ENCODE measurements around the gene SPIRE1. TPM values are rescaled to one million over a fixed set of nuclear protein-coding genes. Genes with fewer than 3 reads are reported as not detected.
A peak's percentile ranks its signal among the peaks of the same experiment; 100 is the strongest.

Gene SPIRE1
- total RNA-seq, 1 donor from 2014 or later: 15.7 TPM

DNA sequence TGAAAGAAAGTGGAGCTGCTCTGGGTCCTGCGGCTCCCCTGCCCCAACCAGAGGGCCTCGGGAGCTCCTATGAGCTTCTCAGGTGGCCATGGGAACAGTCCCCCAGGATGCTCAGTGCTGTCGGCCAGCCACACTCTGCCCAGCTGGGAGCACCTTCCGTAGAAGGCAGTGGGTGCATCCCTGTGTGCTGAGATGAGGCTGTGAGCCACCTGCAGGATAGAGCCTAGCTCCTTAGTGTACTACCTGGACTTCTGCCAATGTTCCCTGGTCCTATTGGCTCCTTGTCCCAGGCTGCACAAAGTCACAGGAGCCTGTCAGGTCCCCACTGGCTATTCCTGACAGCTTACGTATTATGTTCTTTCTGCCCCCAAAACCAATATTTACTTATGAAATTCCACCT lies 234.1 kb downstream of the SPIRE1 start:
- DNase-seq (ENCODE audit: extremely low spot score in 2 of 2): no peak
- H3K4me3 ChIP-seq: no peak overlapping the region
- H3K9me3 ChIP-seq: no peaks in the 10 kb centered on the region
- intact Hi-C loops (cut with DNase I): no loop called here
- H3K36me3 ChIP-seq: no peaks in the 10 kb centered on the region
- no peaks in the 10 kb centered on the region for H3K27me3 ChIP-seq
- peaks cover 17% of the 10 kb centered on the region for H3K4me1 ChIP-seq
- H3K27ac ChIP-seq: no peak overlapping the region
- TF ChIP-seq POLR2A (IDR thresholded peaks at IDR 0.05) (no peak), POLR2AphosphoS5 (IDR thresholded peaks at IDR 0.05; ENCODE audit: insufficient read depth in 1 of 2, low read depth in 1 of 2) (no peak)
- TF ChIP-seq, protein P1, sequence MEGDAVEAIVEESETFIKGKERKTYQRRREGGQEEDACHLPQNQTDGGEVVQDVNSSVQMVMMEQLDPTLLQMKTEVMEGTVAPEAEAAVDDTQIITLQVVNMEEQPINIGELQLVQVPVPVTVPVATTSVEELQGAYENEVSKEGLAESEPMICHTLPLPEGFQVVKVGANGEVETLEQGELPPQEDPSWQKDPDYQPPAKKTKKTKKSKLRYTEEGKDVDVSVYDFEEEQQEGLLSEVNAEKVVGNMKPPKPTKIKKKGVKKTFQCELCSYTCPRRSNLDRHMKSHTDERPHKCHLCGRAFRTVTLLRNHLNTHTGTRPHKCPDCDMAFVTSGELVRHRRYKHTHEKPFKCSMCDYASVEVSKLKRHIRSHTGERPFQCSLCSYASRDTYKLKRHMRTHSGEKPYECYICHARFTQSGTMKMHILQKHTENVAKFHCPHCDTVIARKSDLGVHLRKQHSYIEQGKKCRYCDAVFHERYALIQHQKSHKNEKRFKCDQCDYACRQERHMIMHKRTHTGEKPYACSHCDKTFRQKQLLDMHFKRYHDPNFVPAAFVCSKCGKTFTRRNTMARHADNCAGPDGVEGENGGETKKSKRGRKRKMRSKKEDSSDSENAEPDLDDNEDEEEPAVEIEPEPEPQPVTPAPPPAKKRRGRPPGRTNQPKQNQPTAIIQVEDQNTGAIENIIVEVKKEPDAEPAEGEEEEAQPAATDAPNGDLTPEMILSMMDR (IDR thresholded peaks at IDR 0.05): no peak

DNA sequence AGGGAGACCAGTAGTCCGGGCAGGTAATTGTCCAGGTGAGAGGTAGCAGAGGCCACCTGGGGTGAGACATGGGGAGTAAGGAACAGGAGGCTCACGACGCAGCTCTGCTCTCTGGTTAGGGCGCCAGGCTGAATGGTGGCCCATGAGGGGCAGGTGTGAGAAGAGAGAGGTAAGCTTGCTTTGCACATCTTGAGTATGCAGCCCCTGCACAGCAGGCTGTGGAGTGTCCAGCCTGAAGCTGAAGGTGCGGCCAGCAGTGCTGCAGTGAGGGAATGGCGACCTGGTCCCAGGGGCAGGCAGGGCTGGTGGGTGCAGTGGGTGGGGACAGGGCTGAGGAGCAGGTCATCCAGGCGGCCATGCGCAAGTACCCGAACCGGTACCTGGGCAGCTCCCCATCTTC lies 234.5 kb downstream of the SPIRE1 start:
- DNase-seq (ENCODE audit: extremely low spot score in 2 of 2): no peak
- no peak overlapping the region for H3K4me3 ChIP-seq
- H3K27ac ChIP-seq: no peak overlapping the region
- no peaks in the 10 kb centered on the region for H3K36me3 ChIP-seq
- intact Hi-C loops (cut with DNase I): no loop called here
- H3K4me1 ChIP-seq: peaks cover 17% of the 10 kb centered on the region
- H3K9me3 ChIP-seq: no peaks in the 10 kb centered on the region
- H3K27me3 ChIP-seq: no peaks in the 10 kb centered on the region
- TF ChIP-seq, protein P1 (IDR thresholded peaks at IDR 0.05): no peak
- no peak for TF ChIP-seq POLR2AphosphoS5 (IDR thresholded peaks at IDR 0.05; ENCODE audit: insufficient read depth in 1 of 2, low read depth in 1 of 2)
- no peak for TF ChIP-seq POLR2A (IDR thresholded peaks at IDR 0.05)

DNA sequence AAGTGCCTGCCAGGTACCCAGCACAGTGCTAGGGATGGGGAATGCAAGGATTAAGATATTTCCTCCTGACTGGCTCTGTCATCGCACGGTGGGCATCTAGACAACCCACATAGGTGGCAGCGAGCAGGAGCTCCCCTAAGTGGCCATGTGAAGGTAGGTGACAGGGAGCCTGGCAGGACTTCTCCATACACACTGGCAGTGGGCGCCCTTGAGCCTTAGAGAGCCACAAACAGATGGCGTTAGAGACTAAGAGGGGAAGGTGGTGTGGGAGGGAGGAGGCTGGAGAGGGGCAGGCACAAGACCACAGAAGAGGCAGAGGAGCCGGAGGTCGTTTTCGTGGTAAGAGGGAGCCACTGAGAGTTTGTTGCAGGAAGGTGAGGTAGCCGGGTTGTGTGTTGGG lies 235.0 kb downstream of the SPIRE1 start:
- Histone ChIP-seq H3K4me3 (no peak overlapping the region), H3K27ac (no peak overlapping the region), H3K27me3 (no peaks in the 10 kb centered on the region), H3K36me3 (no peaks in the 10 kb centered on the region), H3K4me1 (peaks cover 17% of the 10 kb centered on the region), H3K9me3 (no peaks in the 10 kb centered on the region)
- TF ChIP-seq, protein P1 (IDR thresholded peaks at IDR 0.05): no peak
- TF ChIP-seq POLR2AphosphoS5 (IDR thresholded peaks at IDR 0.05; ENCODE audit: insufficient read depth in 1 of 2, low read depth in 1 of 2): no peak
- no peak for TF ChIP-seq POLR2A (IDR thresholded peaks at IDR 0.05)
- intact Hi-C loops (cut with DNase I): no loop called here
- no peak for DNase-seq (ENCODE audit: extremely low spot score in 2 of 2)

DNA sequence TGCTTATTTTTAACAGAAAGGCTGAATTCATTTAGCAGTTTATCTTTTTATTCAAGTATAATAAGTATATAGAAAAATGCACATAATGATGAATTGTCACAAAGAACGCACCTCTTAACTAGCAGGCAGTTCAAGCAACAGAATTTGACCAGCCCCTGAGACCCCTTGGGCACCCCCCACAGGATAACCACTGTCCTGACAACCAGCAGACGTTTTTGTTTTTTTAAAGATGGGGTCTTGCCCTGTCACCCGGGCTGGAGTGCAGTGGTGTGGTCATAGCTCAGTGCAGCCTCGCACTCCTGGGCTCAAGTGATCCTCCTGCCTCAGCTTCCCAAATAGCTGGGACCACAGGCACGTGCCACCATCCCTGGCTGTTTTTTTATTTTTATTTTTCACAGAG lies 236.2 kb downstream of the SPIRE1 start:
- no peaks in the 10 kb centered on the region for H3K27me3 ChIP-seq
- TF ChIP-seq POLR2A (IDR thresholded peaks at IDR 0.05) (no peak), POLR2AphosphoS5 (IDR thresholded peaks at IDR 0.05; ENCODE audit: insufficient read depth in 1 of 2, low read depth in 1 of 2) (no peak)
- TF ChIP-seq, protein P1 (IDR thresholded peaks at IDR 0.05): no peak
- intact Hi-C loops (cut with DNase I): no loop called here

DNA sequence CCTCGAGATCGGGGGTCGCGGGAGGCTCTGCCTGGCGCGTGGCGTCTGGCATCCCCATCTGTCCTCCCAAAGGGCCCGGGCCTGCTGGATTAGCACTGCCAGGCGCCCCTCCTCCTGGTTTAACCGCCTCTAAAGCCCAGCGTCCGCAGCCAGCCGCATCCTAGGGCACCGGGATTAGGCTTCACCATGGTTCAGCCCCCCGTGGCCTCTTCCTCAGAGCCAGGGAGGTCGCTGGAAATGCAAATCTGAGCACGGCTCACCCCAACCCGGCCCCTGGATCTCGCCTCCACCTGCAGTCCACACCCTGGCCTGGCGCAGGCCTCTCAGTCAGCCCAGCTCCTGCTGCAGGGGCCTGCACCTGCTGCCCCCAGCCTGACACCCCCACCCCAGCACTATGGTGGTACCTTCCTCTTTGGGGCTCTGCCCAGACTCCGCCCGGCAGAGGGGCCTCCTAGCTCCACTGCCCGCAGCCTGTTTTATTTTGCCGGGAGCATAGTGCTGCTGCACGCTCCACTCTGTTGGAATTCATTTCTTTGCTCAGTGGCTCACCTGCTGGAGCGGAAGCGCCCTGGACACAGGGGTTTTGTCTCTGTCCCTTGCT lies 237.0 kb downstream of the SPIRE1 start:
- intact Hi-C loops (cut with DNase I): no loop called here
- TF ChIP-seq, protein P1 (IDR thresholded peaks at IDR 0.05): no peak
- no peak for TF ChIP-seq POLR2A (IDR thresholded peaks at IDR 0.05)
- TF ChIP-seq POLR2AphosphoS5 (IDR thresholded peaks at IDR 0.05; ENCODE audit: insufficient read depth in 1 of 2, low read depth in 1 of 2): no peak
- Histone ChIP-seq H3K4me3 (peak overlapping the region; percentile 57 to 69), H3K36me3 (no peaks in the 10 kb centered on the region), H3K27me3 (no peaks in the 10 kb centered on the region), H3K27ac (peak overlapping the region; percentile 53), H3K4me1 (peaks cover 18% of the 10 kb centered on the region), H3K9me3 (no peaks in the 10 kb centered on the region)
- DNase-seq (ENCODE audit: extremely low spot score in 2 of 2): no peak

More for the DNA sequence above, 236.2 kb downstream of the SPIRE1 start:
- Histone ChIP-seq H3K36me3 (no peaks in the 10 kb centered on the region), H3K4me3 (no peak overlapping the region), H3K27ac (no peak overlapping the region), H3K4me1 (peaks cover 17% of the 10 kb centered on the region), H3K9me3 (no peaks in the 10 kb centered on the region)
- DNase-seq (ENCODE audit: extremely low spot score in 2 of 2): no peak
